ENCODE results near the gene CLEC16A.
"Not testable (repeated sequence)": the region's sequence is repeated elsewhere in the genome, so short reads cannot be mapped to it uniquely, and the experiment has no call there.

CLEC16A gene

DNA sequence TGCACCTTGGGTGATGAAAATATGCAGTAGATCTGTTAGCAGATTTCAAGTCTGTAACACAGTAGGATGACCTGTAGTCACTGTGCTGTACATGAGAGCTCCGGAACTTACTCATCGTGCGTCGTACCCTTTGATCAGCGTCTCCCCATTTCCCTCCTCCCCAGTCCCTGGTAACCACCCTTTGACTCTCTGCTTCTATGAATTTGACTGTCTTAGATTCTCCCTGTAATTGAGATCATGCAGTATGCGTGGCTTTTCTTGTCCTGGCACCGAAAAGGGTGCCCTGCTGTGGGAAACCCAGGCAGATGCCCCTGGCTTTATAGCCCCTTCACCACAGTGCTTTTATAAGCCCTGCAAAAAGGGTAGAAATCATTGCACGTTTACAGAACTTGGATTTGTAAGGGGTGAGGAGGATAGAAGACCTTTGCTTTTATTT lies 20.5 kb downstream of the CLEC16A start:
- DNase-seq (ENCODE audit: low read depth in 2 of 3, low spot score in 2 of 3), result no peak

DNA sequence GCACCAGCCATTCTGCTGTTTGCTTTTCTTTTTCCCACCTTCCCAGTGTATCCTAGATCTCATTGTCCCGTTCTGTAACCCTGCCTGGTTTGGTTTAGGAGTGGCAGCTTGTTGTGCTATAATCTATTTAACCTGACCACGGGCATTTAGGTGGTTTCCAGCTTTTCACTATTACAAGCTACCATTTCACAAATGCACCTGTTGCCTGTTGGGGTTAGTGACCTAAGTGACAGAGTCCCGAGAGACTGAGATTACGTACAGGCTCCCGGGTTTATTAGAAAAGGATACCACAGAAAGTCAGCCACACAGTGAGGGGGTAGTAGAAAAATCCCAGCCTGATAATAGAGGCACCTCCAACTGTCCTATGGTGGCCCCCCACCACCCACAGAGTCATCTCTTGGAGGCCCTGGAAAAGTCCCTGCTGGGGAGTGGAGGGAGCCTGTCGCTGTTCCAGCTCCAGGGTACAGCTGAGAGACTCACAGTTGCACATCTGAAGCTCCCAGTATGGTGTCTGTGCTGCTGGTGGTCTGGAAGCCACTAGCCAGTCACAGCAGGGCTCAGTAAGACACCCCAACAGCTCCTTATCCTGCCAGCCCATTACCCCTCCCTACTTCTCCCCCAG lies 21.2 kb downstream of the CLEC16A start:
- DNase-seq (ENCODE audit: low read depth in 2 of 3, low spot score in 2 of 3), result no peak

DNA sequence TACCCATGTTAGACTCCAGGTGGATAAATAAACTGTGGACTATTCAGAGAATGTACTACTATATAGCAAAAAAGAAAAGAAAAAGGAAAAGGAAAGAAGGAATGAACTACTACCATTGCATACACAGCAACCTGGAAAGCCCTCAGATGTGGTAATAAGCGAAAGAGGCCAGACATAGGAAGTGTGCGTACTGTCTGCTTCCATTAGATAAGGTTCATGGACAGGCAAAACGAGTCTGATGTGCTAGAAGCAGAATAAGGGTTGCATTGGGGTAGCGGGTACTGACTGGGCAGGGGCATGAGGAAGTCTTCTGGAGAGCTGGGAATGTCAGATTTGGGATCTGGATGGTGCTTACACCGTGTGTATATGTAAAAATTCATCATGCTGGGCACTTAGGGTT lies 21.8 kb downstream of the CLEC16A start:
- no peak for DNase-seq (ENCODE audit: low read depth in 2 of 3, low spot score in 2 of 3)

DNA sequence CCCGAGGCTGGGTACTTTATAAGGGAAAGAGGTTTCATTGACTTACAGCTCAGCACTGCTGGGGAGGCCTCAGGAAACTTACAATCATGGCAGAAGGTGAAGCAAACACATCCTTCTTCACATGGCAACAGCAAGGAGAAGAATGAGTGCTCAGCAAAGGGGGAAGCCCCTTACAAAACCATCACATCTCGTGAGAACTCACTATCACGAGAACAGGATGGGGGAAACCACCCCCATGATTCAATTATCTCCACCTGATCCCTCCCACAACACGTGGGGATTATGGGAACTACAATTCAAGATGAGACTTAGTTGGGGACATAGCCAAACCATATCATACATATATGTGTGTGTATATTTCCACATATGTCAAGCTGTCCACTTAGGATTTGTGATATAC lies 22.2 kb downstream of the CLEC16A start:
- DNase-seq (ENCODE audit: low read depth in 2 of 3, low spot score in 2 of 3), result not testable (repeated sequence)

DNA sequence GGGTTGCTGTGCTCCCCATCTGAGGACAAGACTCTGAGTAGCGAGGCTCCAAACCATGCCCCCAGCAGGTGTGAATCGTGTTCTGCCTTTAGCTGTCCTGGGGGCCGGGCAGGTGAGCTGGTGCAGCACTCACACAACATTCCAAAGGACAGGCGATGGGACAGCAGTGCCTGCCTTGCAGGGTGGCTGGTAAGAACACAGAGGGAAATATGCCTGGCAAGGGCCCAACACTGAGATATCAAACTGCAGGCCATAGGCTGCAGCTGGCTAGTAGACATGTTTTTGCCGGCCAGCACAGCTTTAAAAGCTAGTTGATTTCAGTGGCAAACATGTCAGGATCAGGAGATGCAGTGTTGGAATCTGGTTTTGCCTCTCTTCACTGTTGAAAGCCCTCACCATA lies 23.6 kb downstream of the CLEC16A start:
- no peak for DNase-seq (ENCODE audit: low read depth in 2 of 3, low spot score in 2 of 3)

DNA sequence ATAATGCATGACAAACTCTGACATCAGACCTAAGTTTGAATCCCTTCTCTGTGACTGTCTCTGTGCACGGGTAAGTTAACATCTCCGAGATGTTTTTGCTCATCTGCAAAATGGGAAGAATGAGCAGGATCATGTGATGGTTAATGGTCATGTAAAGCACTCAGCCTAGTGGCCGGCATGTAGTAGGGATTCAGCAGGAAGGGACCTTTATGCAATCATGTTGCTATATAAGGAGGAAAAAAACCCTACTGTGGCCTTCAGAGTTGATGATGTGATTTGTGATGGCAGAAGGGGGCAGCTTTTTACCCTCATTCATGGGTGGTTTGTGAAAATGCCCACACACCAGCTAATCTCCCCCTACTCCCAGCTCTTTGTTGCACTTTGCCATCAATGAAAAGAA lies 24.1 kb downstream of the CLEC16A start:
- no peak for DNase-seq (ENCODE audit: low read depth in 2 of 3, low spot score in 2 of 3)

DNA sequence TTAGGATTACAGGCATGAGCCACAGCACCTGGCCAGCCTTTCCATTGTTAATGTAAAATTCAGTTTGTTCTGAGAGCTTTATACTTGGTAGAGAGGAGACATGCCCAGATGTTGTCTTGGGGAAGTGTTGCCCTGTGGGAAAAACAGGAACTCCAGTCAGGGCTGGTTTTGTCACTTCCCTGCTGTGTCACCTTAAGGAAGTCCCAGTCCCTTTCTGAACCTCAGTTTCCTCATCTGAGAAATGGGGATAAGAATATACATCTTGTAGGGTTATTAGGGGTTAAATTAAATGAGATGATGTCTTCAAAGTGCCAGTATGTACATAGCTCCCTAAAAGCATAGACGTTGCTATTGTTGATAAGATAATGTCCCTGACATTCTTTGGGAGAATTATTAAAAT lies 25.3 kb downstream of the CLEC16A start:
- DNase-seq (ENCODE audit: low read depth in 2 of 3, low spot score in 2 of 3), result no peak

DNA sequence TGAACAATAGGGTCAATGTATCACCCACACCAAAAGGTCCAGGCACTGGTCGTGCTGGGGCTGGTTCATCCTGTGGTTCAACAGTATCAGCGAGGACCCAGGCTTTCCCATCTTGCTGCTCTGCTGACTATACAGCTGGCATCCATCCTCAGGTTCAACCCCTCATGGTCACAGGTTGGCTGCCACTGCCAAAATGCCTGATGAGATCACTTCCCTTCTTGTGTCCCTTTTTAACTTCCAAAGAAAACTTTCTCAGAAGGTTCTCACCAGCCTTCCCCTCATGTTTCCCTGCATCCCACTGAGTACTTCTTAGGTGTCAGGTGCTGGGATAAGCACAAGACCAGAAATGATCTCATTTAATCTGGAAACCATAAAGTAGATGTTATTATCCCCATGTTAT lies 25.7 kb downstream of the CLEC16A start:
- DNase-seq (ENCODE audit: low read depth in 2 of 3, low spot score in 2 of 3), result no peak

DNA sequence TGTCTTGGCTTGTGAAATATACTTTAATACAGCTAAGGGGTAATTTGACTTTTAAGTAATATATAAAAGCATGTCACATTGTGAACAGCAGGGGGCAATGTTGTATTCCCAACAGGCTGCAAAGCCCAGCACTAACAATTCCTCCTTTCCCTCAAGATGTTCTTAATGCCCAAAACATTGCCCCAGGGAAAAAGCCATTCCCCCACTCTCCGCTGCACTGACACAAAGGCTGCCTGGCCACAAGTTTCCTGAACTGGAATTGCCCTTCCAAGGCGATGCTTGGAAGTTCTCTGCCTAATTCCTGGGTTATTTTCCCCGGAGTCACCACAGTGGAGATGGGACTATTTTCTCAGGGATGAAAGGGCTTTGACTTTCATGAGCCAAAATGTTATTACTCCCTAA lies 27.2 kb downstream of the CLEC16A start:
- no peak for DNase-seq (ENCODE audit: low read depth in 2 of 3, low spot score in 2 of 3)

DNA sequence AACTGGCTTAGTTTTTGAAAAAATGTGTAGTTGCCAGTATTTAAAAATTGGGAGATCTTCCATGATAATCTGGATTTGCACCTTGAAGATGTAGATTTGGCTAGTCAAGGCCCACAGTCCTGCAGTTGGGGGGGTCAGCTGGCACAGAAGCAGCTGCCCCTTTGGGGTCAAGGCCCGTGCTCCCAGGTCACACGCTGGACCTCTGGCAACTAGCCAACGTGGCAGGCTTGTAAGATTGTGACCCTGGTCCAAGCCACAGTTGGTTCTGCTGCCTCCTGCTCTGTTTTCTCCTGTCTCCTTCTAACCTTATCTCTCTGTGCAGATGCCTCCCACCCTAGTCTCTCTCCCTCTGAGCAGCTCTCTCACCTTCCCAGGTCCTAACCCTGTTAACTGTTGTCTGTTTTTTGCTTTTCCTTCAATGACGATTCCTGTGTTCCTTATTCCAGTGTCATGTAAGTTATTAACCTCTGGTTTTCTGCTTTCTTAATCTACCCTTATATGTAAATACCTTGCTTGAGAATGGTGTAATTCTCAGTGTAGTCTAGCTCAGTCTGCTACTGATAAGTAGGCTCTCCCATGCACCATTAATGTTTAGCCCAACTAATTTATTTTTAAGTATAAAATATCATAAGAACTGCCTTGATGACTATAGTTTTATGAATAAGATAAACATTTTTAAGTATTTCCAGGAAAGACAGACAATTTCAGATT lies 27.9 kb downstream of the CLEC16A start:
- no peak for DNase-seq (ENCODE audit: low read depth in 2 of 3, low spot score in 2 of 3)

DNA sequence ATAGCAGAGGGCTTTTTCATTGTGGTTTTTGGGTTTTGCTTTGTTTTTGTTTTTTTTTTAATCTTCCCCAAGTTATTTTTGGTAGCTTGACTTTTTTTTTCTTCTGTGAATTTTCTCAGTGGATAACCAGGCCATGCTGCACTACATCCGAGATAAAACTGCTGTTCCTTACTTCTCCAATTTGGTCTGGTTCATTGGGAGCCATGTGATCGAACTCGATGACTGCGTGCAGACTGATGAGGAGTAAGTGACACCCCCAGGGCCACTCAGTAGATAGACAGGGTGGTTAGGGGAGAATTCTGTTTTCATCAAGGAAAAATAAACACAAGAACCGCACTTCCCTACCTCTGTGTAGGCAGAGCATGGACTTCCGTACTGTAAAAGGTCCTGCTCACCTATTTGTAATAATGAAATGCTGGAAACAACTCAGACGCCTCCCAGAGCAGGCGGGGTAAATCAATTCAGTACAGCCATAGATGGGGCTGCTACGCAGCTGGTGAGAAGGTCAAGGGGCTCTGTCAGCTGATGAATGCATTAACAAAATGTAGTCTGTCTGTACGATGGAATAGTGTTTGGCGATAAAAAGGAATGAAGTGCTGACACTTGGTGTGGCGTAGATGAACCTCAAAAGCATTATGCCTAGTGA lies 28.6 kb downstream of the CLEC16A start:
- DNase-seq (ENCODE audit: low read depth in 2 of 3, low spot score in 2 of 3), result no peak

DNA sequence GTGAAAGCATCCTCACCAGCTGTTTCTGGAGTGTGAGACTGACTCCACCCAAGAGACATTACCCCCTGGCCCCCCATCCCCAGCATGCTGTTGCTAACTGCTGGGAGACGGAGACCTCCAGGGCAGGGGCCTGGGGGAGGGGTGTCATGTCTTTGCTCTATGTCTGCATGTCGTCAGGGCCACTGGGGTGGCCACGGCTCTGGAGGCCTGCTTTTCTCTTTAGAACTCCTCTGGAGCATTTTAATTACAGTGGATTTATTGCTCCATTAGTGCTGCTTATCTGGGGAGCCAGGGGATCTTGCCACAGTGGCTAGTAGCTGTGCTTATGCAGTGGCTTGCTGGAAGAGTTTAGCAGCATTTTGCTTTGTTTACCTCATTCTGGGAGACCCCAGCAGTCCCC lies 32.3 kb downstream of the CLEC16A start:
- DNase-seq (ENCODE audit: low read depth in 2 of 3, low spot score in 2 of 3), result no peak

DNA sequence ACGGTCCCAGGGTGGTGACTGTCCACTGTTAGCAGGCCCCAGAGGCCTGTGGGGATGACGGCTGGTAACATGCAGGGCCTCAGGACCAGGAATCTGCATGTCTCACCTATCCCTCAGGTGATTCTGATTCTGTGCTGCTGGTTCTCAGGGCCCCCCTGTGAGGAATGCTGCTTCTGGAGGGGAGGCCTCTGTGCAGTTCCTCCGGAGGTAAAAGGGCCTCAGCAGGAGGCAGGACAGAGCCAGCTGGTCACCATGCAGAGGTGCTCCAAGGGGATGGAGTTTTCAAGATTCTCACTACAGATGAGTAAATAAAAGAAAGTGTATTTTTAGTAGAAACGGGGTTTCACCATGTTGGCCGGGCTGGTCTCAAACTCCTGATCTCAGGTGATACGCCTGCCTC lies 33.8 kb downstream of the CLEC16A start:
- DNase-seq (ENCODE audit: low read depth in 2 of 3, low spot score in 2 of 3), result no peak

DNA sequence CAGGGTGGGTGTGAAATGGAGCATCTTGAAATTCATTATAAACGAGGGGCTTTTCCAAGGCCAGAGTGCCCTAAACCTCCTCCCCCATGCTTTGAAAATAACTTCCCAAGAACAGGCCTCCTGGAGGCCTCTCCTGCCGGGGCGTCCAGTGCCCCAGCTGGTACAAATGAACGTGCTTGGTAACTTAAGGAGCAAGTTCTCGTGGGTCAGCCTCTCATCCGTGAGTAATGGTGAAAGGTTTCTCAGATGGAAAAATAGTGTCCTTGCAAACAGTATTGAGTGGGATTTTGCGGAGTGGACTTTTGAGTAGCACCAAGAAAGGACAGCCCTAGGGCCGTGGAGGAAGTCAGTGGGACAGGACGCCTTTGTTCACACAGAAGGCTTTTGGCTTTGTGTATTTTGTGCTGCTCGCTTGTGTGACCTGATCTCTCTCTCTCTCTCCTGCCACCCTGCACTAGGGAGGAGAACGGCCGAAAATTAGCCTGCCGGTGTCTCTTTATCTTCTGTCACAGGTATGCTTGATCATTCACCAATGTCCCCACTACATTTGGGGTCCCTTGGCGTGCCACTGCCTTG lies 34.6 kb downstream of the CLEC16A start:
- no peak for DNase-seq (ENCODE audit: low read depth in 2 of 3, low spot score in 2 of 3)

DNA sequence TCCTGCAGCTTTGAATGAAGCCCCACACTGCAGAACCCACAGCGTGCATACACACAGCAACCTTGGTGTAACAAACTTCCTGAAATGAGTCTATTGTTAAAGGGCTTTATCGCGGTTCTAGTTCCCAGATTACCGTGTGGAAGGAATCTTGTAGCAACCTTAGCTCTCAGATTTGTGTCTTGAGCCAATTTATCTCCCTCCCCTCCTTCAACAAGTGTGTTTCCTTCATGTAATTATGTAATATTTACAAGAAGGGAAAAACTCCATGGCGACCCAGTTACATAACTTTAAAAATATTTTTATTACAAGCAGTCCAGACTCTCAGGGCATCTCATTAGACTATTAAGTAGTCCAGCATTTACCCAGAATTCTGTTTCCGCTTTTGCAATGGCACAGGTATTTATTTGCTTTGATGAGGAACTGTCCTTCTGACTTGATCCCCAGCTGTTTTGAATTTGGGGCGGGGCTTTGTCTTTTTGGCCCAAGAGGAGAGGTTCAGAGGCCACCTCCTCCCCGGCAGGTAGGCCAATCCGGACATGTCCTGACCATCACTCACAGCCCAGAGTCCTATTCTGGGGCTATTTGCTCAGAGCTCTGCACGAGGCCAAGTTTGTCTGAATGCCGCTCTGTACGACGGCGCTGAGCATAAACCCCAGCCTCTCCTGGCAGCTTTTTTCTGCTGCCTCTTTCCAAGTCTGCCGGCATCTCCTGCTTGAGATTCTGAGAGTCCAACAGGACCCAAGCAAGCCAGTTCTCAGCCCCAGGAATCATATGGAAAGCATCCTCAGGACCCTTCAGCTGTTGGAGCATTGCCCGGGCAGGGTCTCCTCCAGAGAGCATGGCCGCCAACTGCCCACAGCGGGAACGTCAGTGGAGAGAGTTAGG lies 35.6 kb downstream of the CLEC16A start:
- DNase-seq (ENCODE audit: low read depth in 2 of 3, low spot score in 2 of 3), result no peak

DNA sequence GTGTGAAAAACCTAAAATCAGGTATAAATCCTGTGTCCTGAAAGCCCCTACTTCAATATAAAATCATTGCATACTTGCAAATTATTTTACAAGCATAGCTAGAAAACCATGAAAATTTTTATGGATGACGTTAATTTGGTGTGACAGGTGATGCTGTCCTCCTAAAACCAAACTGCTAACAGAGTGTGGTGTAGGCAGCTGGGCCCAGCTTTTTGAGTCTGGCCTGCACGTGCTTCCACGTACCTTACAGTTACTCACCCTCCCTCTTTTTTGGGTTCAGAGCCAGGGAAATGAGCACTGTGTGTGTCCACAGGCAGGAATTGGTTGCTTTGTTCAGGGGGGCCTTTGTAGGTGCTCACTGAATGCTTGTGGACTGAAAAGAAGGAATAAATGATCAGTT lies 36.4 kb downstream of the CLEC16A start:
- no peak for DNase-seq (ENCODE audit: low read depth in 2 of 3, low spot score in 2 of 3)

DNA sequence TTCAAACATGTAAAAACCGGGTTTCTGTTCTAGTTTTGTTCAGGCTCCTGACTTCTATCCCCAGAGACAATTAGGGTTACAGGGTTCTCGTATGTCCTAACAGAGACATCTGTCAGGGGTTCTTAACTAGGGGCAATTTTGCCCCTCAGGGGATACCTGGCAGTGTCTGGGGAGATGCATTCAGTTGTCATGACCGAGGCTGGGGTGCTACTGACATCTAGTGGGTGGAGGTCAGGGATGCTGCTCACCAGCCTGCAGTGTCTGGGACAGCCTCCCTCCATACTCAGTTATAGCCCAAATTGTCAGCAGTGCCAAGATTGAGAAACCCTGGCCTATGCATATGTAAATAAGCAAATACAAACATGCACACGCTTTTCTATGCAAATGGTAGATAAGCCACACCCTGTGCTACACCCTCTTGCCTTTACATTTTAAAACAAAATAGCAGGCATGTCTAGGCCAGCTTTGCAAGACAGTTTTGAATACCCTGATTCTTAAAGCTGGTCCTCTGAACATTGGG lies 37.4 kb downstream of the CLEC16A start:
- no peak for DNase-seq (ENCODE audit: low read depth in 2 of 3, low spot score in 2 of 3)

DNA sequence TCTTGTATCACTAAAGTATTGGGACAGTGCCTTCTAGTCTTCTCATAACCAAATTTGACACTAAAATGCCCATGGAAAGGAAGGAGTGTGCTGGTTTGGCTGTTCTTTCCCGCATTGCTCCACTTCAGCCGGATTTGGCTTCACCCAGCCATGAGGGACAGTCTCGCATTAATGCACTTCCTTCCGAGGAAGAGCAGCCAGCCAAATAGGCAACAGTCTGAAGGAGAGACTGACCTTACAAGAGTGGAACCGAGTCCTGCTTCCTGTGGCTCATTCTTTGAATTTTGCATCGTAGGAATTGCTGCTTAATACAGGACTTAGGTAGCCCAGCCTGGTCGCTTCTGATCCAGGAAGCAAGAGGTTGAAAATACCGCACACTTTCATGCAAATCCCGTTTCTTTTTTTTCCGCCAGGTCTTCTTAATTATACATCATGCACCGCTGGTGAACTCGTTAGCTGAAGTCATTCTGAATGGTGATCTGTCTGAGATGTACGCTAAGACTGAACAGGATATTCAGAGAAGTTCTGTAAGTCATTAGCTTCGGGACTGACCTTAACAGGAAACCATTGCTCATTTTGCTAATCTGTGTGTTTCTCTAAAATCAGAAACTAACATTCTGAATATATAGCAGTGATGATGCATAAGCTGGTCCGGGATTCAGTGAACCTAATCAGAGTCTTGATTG lies 38.2 kb downstream of the CLEC16A start:
- DNase-seq (ENCODE audit: low read depth in 2 of 3, low spot score in 2 of 3), result no peak

DNA sequence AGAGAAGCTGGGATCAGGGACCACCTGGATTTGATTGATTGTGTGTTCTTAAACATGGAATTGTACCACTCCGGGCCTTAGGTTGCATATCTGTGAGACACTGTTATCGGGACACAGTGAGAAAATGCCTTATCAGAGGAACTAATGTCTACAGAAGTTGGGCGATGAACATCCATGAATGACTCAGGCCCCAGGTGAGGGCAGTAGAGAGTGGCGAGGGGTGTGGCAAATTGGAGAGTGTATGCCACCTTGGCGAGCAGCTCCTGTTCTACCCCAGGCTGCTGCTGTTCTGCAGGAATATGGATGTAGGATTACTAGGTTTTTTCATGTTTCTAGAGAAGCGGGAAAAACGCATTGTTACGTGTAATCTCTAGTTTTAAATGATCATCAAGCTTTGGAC lies 38.8 kb downstream of the CLEC16A start:
- no peak for DNase-seq (ENCODE audit: low read depth in 2 of 3, low spot score in 2 of 3)

DNA sequence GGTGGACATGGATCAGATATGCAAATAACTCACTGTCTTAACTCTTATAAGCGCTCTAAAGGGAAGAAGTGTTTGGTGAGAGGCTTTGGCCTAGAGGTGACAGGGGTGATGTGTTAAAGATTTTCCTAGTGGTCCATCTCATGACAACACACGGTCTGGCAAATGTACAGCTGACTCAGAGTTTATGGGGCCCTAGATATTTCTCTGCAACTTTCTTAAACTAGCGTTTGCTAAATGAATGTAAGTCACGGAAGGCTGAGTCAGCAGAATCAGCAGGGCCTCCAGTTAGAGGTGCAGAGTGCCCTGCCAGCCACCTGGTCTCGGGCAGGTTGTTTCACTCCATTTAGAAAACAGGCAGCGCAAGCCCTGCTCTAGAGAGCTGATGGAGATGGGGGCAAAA lies 40.1 kb downstream of the CLEC16A start:
- no peak for DNase-seq (ENCODE audit: low read depth in 2 of 3, low spot score in 2 of 3)
